Measurements from ENCODE around the gene TM9SF1.

Gene TM9SF1

GRCh38 chr14:24150567-24150966 lies 44.7 kb downstream of the TM9SF1 start:
- ChIA-PET CTCF (interaction anchor here (0.8 to 12.0 kb wide), 4 partner anchors 12 to 60 kb away, joined by 3 to 154 read pairs (median 6); partner anchors contain the start of genes DCAF11 and IRF9), POLR2A (interaction anchor here (1.4 kb wide), 1 partner anchor 11 kb away, joined by 7 read pairs; no protein-coding TSS in a partner anchor)
- TF ChIP-seq CTCF (IDR thresholded peaks at IDR 0.05; ENCODE audit: control extremely low read depth, extremely low read depth, low read depth, missing control alignments) = no peak
- DNase-seq (ENCODE audit: extremely low spot score) = no peak

DNA sequence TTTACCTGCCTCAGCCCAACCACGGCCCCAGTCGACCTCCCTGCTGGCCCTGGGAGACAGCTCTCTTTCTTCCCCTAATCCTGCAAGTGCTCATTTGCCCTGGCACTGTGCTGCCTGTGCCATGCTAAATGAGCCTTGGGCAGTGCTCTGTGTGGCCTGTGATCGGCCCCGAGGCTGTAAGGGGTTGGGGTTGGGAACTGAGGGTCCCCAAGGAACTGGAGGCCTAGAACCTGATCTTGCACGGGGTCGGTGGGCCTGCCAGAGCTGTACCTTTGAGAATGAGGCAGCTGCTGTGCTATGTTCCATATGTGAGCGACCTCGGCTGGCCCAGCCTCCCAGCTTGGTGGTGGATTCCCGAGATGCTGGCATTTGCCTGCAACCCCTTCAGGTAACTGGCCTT lies 45.2 kb downstream of the TM9SF1 start:
- DNase-seq (ENCODE audit: extremely low spot score) = no peak
- POLR2A ChIA-PET = interaction anchor here (0.9 to 1.4 kb wide), 2 partner anchors 11 to 12 kb away, joined by 3 to 7 read pairs; no protein-coding TSS in a partner anchor

DNA sequence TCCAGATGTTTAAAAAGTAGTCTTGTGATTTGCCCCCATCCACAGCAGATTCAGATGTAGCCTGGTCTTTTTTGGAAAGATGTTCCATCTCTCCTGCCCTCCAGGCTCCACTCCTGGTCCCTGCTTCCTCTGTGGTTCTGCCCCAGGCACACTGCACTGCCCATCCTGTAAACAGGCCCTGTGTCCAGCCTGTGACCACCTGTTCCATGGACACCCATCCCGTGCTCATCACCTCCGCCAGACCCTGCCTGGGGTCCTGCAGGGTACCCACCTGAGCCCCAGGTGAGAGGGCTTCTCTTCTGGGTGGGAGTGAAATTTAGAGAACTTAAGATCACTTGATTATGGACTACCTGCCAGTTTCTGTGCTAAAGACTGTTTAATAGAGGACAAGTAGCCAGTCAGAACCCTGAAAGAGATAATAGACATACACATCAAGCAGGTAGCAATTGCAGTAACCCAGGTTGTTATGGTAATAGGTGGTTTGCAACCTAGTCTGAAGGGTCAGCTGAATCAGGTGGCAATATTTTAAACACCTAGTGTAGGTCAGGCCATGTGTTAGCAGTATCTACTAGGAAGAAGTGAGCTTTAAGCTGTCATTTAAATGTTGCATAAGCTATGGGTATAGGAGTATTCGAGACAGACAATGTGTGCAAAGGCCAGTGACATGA lies 45.8 kb downstream of the TM9SF1 start:
- ChIA-PET POLR2A (interaction anchor here (0.9 kb wide), 1 partner anchor 13 kb away, joined by 3 read pairs; no protein-coding TSS in a partner anchor), CTCF (interaction anchor here (1.1 to 12.0 kb wide), 5 partner anchors 13 to 41 kb away, joined by 3 to 154 read pairs (median 7); partner anchors contain the start of genes DCAF11, IRF9 and NRL)
- no peak for DNase-seq (ENCODE audit: extremely low spot score)
- no peak for TF ChIP-seq CTCF (IDR thresholded peaks at IDR 0.05; ENCODE audit: control extremely low read depth, extremely low read depth, low read depth, missing control alignments)

More for the DNA sequence above, 45.2 kb downstream of the TM9SF1 start:
- CTCF ChIA-PET = interaction anchor here (0.8 to 12.0 kb wide), 4 partner anchors 13 to 60 kb away, joined by 3 to 154 read pairs (median 6); partner anchors contain the start of genes DCAF11 and IRF9
- TF ChIP-seq CTCF (IDR thresholded peaks at IDR 0.05; ENCODE audit: control extremely low read depth, extremely low read depth, low read depth, missing control alignments) = no peak

- ChIA-PET CTCF (interaction anchor here (1.1 to 12.0 kb wide), 6 partner anchors 9 to 55 kb away, joined by 3 to 154 read pairs (median 12); partner anchors contain the start of genes DCAF11, IRF9 and NRL), POLR2A (interaction anchor here (1.5 to 3.2 kb wide), 3 partner anchors 8 to 13 kb away, joined by 5 to 14 read pairs (median 12); partner anchors contain the start of genes IRF9 and PSME1)
- TF ChIP-seq CTCF (IDR thresholded peaks at IDR 0.05; ENCODE audit: control extremely low read depth, extremely low read depth, low read depth, missing control alignments) = no peak
- DNase-seq (ENCODE audit: extremely low spot score) = no peak
Observed at GRCh38 chr14:24147761-24148428, 47.3 kb downstream of the TM9SF1 start.

DNA sequence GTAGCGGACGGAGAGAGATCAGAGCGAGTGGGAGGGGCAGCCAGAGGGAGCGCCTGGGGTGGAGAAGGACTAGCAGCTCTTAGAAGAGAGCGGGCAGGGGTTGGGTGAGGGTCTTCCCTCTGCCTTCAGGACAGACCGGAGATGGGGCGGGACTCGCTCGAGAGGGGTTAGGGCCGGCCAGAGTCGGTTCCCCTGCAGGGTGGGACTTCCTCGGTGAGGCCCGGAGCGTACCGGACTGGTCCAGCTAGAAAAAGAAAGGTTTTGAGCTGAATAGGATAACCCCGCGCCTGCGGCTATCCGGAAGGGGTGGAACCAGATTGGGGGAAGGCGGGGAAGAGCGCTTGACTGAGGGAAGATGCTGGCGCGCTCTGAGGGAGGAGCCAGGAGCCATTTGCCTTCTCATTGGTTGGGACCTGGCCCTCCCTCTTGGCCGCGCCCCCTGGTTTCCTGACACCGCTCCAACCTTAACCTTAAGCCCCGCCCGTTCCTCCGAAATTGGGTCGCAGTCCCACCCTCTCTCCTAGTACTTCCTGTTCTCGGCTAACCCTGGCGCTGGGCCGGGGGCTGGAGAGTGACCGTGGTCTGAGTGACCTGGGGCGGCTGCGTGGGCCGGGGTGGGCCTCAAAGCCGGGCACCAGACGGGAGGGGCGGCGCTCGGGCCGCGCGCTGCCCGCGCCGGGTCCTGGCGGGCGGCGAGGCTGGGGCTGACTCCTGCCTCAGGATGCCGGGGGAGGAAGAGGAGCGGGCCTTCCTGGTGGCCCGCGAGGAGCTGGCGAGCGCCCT lies 48.1 kb downstream of the TM9SF1 start, which contains the start of gene RNF31:
Gene RNF31, plus strand, starts transcription at position 521 of the 783 bp plus-strand sequence. Its CDS starts 201 bp downstream, at position 722.
- ChIA-PET CTCF (interaction anchor here (0.8 to 12.0 kb wide), 12 partner anchors 8 to 285 kb away, joined by 3 to 154 read pairs (median 6); partner anchors contain the start of genes CIDEB, DCAF11, IRF9 and NRL), POLR2A (interaction anchor here (0.6 to 3.2 kb wide), 11 partner anchors 9 to 52 kb away, joined by 3 to 20 read pairs (median 6); partner anchors contain the start of genes DCAF11, IRF9, NRL and PSME1)
- TF ChIP-seq CTCF (IDR thresholded peaks at IDR 0.05; ENCODE audit: control extremely low read depth, extremely low read depth, low read depth, missing control alignments) = no peak
- peak; percentile 97 for DNase-seq (ENCODE audit: extremely low spot score)
